ENCODE results near the gene LCN10.
A peak's percentile ranks its signal among the peaks of the same experiment; 100 is the strongest.
"Not testable (repeated sequence)": the region's sequence is repeated elsewhere in the genome, so short reads cannot be mapped to it uniquely, and the experiment has no call there.

The LCN10 gene

GRCh38 chr9:136717399-136717798 lies 25.3 kb downstream of the LCN10 start:
- DNase-seq: no peak

DNA sequence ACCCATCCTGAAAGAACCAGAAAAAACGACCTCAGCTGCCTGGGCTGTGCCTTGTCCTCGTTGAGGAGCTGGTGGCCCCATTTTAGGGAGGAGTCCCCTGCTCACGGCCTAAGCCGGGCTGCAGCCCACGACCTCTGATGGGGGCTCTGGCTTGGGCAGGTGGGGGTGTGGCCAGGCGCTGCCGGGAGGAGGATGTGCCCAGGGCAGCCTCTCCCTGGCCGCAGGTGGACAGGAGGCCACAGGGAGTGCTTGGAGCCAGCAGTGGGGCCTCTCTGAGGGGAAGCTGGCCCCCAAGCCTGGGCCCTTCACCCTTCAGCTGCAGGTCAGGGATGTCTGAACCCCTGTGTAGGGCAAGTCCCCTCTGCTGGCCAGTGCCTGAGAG lies 27.9 kb downstream of the LCN10 start:
- DNase-seq: no peak

DNA sequence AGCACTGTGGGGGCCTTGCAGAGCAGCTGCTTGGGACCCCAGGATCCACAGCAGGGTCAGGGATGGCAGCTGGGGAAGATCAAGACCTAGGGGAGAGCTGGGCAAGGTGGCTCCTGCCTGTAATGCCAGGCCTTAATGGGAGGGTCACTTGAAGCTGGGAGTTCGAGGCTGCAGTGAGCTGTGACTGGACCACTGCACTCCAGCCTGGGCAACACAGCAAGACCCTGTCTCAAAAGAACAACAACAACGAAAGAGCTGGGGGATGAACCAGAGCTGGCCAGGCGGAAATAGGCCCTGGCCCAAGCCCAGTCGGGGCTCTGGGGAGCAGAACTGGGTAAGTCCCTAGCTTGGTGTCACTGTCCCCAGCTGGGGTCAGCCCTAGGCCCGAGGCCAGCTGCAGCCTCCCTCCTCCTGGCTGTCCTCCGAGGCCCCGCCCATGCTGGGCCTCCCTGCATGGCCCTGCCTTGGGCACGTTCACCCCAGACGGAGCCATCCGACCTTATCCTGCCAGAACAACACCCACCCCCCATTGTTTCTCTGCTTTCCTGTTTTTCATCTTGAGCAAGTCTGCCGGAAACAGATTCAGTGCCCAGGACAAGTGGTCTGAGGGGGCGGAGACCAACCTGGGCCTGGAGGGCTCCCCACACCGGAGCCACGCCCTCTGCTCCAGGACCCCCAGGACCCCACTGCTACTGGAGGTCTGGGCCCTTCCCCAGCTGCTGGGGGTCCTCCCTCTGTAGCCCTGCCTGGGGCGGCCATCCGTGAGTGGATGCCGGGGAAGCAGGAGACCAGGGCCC lies 28.4 kb downstream of the LCN10 start:
- no peak for DNase-seq

DNA sequence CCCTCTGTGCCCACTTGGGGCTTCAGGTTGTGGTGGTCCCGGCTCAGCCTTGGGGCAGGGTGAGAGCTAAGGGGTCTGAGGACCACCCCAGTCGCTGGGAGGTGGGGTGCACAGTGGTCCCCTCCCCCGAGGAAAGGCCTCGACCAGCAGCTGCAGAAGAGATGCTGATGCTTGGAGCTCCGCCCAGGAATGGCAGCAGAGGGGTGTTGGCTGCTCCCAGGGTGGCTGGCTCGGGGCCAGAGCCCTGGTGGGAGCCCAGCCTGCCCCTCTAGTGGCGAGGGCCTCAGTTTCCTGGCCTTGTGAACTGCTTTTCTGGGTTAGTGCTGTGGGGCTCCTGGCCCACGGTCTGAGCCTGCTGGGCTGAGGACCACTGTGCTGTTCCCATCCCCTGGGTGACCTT lies 29.2 kb downstream of the LCN10 start:
- DNase-seq: no peak

DNA sequence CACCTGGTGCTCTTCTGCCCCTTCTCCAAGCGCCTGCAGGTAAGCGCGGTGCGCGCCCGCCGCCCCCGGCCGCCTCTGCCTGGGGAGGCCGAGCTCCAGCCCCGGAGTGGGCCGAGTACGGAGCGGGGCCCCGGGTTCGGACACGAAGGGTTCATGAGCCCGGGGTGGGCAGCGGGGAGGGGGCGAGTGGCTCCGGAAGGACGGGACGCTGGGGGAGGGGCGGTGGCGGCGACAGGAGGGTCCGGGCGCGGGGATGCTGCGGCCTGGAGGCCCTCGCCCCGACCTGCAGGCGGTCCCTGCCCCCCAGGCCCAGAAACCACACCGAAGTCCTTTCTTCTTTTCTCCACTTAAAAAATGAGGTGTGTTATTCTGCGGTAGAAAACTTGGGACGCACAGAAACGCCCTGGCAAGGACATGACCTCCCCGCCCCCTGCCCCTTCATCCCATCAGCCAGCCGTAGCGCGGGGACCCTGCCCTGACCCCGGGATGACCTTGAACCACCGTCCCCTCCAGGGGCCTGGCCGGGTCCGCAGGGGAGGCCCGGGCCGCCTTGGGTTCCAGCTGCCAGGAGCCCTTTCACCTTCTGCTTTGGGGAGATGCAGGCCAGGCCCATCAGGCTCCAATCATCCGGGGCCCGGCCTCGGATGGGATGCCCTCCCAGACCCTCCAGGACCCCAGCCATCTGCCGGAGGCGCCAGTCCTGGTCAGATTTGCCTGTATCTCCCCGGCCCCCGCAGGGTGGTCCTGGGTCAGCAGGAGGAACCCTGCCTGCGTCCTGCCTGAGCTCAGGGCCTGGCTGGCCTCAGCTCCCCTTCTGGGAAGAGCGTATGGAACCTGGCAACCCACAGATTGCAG lies 29.8 kb downstream of the LCN10 start:
- DNase-seq: no peak

DNA sequence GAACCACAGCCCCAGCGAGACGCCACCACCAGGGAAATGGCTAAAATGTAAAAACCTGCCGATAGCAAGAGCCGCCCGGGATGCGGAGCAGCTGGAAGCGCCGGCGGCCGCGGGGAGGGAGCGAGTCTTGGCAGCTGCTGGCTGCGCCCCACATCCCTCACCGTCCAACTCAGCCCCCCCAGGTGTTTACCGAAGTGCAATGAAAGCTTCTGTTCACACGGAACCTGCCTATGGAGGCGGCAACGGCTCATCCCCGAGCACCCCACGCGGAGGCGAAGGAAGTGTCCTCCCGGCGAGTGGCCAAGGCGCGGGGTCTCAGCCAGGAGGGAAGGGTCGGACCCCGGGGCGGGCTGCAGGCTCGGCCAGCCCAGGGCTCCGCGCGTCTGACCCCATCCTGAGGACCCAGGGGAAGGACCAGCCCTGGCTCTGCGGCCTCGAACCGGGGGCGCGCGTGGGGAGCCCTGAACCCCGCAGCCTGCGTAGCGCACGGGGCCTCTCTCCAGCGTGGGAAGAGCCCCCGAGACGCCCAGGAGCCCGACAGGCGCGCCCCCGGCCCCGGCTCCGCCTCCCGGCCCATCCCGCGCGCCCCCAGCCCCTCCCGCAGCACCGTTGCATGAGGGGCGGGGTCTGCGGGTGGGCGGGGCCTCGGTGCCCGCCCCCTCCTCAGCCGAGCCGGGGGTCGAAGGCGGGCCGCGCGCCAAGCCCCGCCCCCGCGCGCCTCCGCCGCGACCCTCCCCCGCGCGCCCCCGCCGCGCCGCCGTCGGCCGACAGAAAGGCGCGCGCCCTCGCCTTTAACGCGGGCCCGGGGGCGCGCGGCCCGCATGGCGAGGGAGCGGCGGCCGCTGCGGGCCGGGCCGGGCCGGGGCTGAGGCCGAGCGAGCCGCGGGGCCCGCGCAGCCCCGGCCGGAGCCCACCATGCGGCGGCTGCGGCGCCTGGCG lies 30.7 kb downstream of the LCN10 start, which contains the start of gene DIPK1B:
Gene DIPK1B (plus strand): TSS at position 822 of the 939 bp plus-strand sequence. CDS start 94 bp downstream, at position 916.
- DNase-seq: no peak

DNA sequence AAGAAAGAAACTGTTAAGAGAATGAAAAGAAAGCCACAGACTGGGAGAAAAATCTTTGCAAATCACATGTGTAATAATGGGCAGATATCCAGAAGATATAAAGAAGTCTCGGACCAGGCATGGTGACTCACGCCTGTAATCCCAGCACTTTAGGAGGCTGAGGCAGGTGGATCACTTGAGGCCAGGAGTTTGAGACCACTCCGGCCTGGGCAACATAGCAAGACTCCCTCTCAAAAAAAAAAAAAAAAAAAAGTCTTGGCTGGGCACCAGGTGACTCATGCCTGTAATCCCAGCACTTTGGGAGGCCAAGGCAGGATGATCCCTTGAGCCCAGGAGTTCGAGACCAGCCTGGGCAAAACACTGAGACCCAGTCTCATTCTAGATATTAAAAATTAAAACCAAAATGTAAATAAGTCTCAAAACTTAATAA lies 31.5 kb downstream of the LCN10 start:
- peak; percentile 59 for DNase-seq

DNA sequence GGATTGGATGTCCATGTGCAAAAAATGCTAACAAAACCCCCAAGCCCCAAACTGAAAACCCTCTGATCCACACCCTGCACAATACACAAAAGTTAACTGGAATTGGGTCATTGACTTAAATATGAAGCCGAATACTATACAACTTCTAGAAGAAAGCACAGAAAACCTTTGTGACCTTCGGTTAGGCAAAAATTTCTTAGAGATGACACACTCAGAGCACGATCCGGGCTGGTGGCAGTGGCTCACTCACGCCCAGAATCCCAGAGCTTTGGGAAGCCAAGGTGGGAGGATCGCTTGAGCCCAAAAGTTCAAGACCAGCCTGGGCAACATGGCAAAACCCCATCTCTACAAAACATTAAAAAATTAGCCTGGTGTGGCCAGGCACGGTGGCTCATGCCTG lies 32.2 kb downstream of the LCN10 start:
- DNase-seq: no peak

GRCh38 chr9:136709454-136710109 lies 33.2 kb downstream of the LCN10 start:
- no peak for DNase-seq

GRCh38 chr9:136707849-136708517 lies 34.8 kb downstream of the LCN10 start:
- DNase-seq: no peak

DNA sequence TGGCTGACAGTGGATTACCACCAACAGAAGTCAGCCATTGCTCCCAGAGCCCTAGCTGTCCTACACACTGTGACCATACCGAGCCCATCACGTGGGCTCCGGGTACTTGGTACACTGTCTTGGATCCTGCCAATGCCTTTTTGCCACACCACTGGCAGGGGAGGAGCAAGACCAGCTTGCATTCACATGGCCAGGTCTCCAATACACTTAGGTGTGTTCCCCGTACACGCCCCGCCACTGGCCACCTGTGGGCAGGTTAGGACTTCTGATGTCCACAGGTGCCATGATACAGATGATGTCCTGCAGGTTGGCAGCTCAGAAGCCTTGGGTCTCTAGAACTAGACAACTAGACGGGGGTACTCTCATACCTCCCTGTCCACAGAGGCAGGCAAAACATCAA lies 35.7 kb downstream of the LCN10 start:
- no peak for DNase-seq

DNA sequence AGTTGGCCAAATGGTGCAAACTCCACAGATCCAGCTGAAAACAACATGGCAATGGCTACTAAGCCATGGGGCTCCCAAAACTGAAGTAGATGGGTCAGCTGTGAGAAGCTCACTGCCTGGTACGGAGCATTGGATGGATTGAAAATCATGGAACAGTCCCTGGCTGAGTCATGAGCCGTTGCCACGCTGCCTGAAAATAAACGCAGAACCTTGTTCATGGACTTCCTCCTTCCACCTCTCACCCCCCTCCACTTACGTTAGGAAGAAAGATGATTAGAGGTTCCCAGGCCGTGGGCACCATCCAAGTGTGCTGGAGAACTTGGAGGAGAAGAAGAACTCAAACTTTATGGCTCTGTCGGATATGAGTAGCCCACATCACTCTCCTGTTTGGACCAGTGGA lies 37.2 kb downstream of the LCN10 start:
- no peak for DNase-seq

DNA sequence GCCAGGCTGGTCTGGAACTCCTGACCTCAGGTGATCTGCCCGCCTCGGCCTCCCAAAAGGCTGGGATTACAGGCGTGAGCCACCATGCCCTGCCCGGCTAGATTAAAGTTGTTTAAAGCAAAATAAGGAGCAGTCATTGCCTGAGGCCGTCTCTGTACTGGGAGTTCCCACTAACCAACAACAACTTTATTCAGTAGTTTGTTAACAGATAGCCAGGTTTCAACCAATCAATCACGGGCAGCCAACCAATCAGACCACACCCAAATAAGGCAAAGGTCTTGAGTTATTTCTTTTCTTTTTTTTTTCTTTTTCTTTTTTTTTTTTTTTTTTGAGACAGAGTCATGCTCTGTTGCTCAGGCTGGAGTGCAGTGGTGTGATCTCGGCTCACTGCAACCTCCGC lies 38.0 kb downstream of the LCN10 start:
- not testable (repeated sequence) for DNase-seq

- no peak for DNase-seq
Observed at GRCh38 chr9:136703276-136703860, 39.4 kb downstream of the LCN10 start.

- no peak for DNase-seq
Observed at GRCh38 chr9:136701668-136702053, 41.1 kb downstream of the LCN10 start.

GRCh38 chr9:136700959-136701667 lies 41.6 kb downstream of the LCN10 start:
- no peak for DNase-seq

- peak; percentile 47 for DNase-seq
Observed at GRCh38 chr9:136700304-136700703, 42.4 kb downstream of the LCN10 start.

DNA sequence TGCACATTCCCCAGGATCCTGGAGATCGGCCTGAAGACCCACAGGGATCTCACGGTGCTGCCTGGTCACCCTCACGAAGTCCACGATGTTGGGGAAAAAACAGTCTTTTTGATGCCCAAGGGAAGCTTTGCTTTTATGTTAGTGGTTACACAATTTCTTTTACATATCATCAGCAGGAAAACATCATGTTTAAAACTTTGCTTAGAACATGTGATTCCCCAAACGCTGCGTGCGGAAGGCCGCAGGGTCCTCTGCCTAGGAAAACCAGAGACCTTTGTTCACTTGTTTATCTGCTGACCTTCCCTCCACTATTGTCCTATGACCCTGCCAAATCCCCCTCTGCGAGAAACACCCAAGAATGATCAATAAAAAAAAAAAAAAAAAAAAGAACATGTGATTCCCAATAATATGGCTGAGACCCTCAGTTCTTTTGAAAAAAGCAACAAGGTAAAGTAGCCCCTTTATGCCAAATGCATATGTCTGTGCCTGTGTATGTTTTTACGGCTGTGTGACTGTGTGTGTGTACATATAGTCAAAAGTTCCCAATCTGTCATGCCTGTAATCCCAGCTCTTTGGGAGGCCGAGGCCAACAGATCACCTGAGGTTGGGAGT lies 44.0 kb downstream of the LCN10 start:
- DNase-seq: no peak

DNA sequence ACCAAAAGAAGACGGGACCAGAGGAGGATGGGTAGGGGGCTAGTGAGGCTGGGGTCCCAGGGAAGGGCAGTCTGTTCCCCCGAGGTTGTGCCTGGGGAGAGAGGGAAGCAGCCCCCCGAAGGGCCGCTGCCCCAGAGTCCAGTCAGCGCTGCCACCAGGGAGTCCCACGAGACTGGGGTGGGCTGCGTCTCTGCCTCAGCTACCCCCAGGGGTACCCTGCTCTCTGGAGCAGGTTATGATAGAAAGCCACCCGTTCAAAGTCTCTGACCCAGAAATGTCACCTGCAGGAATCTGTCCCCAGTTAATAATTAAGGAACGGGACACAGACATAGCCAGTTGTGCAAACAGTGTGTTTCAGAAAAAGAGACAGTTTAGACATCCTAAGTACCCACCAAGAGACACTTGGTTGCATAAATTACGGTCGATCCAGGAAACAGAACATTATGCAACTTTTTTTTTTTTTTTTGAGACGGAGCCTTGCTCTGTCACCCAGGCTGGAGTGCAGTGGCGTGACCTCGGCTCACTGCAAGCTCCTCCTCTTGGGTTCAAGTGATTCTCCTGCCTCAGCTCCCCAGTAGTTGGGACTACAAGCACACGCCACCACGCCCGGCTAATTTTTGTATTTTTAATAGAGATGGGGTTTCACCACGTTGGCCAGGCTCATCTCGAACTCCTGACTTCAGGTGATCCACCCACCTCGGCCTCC lies 44.8 kb downstream of the LCN10 start:
- no peak for DNase-seq
